HCT116 (cell line): ENCODE data around the gene UBAP2.

ENCODE experiments used
- ATF3 ChIP-seq: IDR thresholded peaks from 2 replicates; pipeline ENCODE4 v1.6.1; 2012
- CEBPB ChIP-seq: IDR thresholded peaks from 2 replicates; pipeline ENCODE4 v1.6.1; 2012; ENCODE audit warnings: low read depth
- CTCF ChIP-seq, 3 experiments: fragments of 200-600 bp in 1 of 3; sonication (generic) in 1 of 3; IDR thresholded peaks in 2 of 3; conservative IDR thresholded peaks in 1 of 3; 2 replicates each; pipeline ENCODE4 v1.5.1; 2012 to 2017; ENCODE audit warnings: low read depth in 2 of 3, low read length in 2 of 3, antibody characterized with exemption in 1 of 3, borderline replicate concordance in 1 of 3, control low read depth in 1 of 3, mild to moderate bottlenecking in 1 of 3, mixed read lengths in 1 of 3, mixed run types in 1 of 3, moderate library complexity in 1 of 3; ENCODE audit not compliant: insufficient read depth in 1 of 3
- EZH2phosphoT487 ChIP-seq: fragments of 200-600 bp; IDR thresholded peaks from 2 replicates; pipeline ENCODE4 v1.6.1; 2018; ENCODE audit warnings: antibody characterized with exemption, borderline replicate concordance
- POLR2A ChIP-seq: IDR thresholded peaks from 2 replicates; pipeline ENCODE4 v1.7.0; 2011; ENCODE audit warnings: borderline replicate concordance; ENCODE audit not compliant: insufficient read depth, insufficient read length; ENCODE audit errors: extremely low read depth
- POLR2AphosphoS5 ChIP-seq: IDR thresholded peaks from 2 replicates; pipeline ENCODE4 v1.6.1; 2011; ENCODE audit warnings: mild to moderate bottlenecking, low read depth, low read length, moderate library complexity
- REST ChIP-seq: IDR thresholded peaks from 2 replicates; pipeline ENCODE4 v1.6.1; 2012; ENCODE audit warnings: low read depth
- ZNF274 ChIP-seq: fragments of 200-500 bp; sonication (Bioruptor generic); IDR thresholded peaks from 2 replicates; pipeline ENCODE4 v1.6.1; 2014; ENCODE audit warnings: mild to moderate bottlenecking, low read depth, low read length, inconsistent platforms

- TF ChIP-seq POLR2A (no peak), ATF3 (no peak), CEBPB (no peak), CTCF (IDR thresholded peaks at IDR 0.05 in 2 of 3, conservative IDR thresholded peaks at IDR 0.05 in 1 of 3; ENCODE audit: borderline replicate concordance in 1 of 3, insufficient read depth in 1 of 3, low read depth in 2 of 3, low read length in 2 of 3) (no peak), REST (no peak), POLR2AphosphoS5 (no peak), EZH2phosphoT487 (no peak), ZNF274 (no peak)
Observed at GRCh38 chr9:34032631-34033030, 16.1 kb downstream of the UBAP2 start.
